Breast epithelium (tissue), 4 donors: ENCODE measurements around the gene FAM174C. TPM values are rescaled to one million over a fixed set of nuclear protein-coding genes. Genes with fewer than 3 reads are reported as not detected.
"Not testable (repeated sequence)": the region's sequence is repeated elsewhere in the genome, so short reads cannot be mapped to it uniquely, and the experiment has no call there.

Source experiments
- DNase-seq, 2 donors: peaks; one replicate each; pipeline ENCODE4 v3.0.0-alpha.2; 2019; ENCODE audit warnings: low spot score in 2 of 2
- H3K27ac ChIP-seq, 2 donors: fragments of 200-600 bp; sonication (generic) in 1 of 2; one replicate each; pipeline ENCODE4 v1.5.1; 2016 to 2019; ENCODE audit warnings: mild to moderate bottlenecking in 1 of 2
- H3K27me3 ChIP-seq, 2 donors: fragments of 200-600 bp; sonication (generic) in 1 of 2; one replicate each; pipeline versions ENCODE4 v1.5.1 to v1.6.0; 2017 to 2019; ENCODE audit warnings: control low read depth in 1 of 2, mild to moderate bottlenecking in 1 of 2
- H3K36me3 ChIP-seq: fragments of 200-600 bp; one replicate; pipeline ENCODE4 v1.5.1; 2019
- H3K4me1 ChIP-seq, 2 donors: fragments of 200-600 bp; sonication (generic); one replicate each; pipeline ENCODE4 v1.5.1; 2016 to 2019; ENCODE audit warnings: control low read depth in 1 of 2
- H3K4me3 ChIP-seq, 3 donors: fragments of 200-600 bp; sonication (generic); 1 replicate in 2 of 3; 2 replicates in 1 of 3; pipeline ENCODE4 v1.5.1; 2016 to 2019; ENCODE audit warnings: mild to moderate bottlenecking in 3 of 3, moderate library complexity in 2 of 3
- H3K9me3 ChIP-seq, 2 donors: fragments of 200-600 bp; sonication (generic) in 1 of 2; one replicate each; pipeline ENCODE4 v1.5.1; 2016 to 2019; ENCODE audit warnings: control low read depth in 1 of 2
- CTCF ChIP-seq, 3 donors: fragments of 450-650 bp; IDR thresholded peaks; one replicate each; pipeline ENCODE4 v1.5.1; 2016 to 2017; ENCODE audit warnings: antibody characterized with exemption in 3 of 3, mild to moderate bottlenecking in 3 of 3, moderate library complexity in 3 of 3
- POLR2A ChIP-seq: fragments of 450-650 bp; IDR thresholded peaks from one replicate; pipeline ENCODE4 v1.6.1; 2016; ENCODE audit warnings: antibody characterized with exemption, mild to moderate bottlenecking, moderate library complexity
- POLR2AphosphoS5 ChIP-seq, 3 donors: sonication (generic); formaldehyde crosslinking; IDR thresholded peaks; one replicate each; pipeline ENCODE4 v1.6.1; 2017; ENCODE audit warnings: antibody characterized with exemption in 3 of 3
- intact Hi-C: fragments of 100-400 bp; cut with DNase I; formaldehyde crosslinking; loops from one replicate; pipeline ENCODE4 v1.15.1; 2023; ENCODE audit warnings: low total_unique reads
- total RNA-seq, 3 donors: library from RNA; depleted of rRNA; stranded (reverse); fragments of >200 nt; gene quantifications; one replicate each; pipeline ENCODE4 v1.1.0, GENCODE V29; 2016

The FAM174C gene
- total RNA-seq, 3 donors from 2014 or later = 43.9 to 60.6 (median 53.1) TPM

GRCh38 chr19:1245494-1246264 is 29.7 kb upstream of the FAM174C start:
- intact Hi-C loops = loop anchor here (5.0 kb wide), 1 partner anchor 1537 kb away; the partner anchor contains the start of gene SGTA
- peak in 1 of 3 donors; percentile 45 for TF ChIP-seq POLR2AphosphoS5 (IDR thresholded peaks at IDR 0.05)
- no peak for TF ChIP-seq CTCF (IDR thresholded peaks at IDR 0.05)
- Histone ChIP-seq H3K27ac (peak overlapping the region; percentile 91 to 99), H3K27me3 (no peaks in the 10 kb centered on the region), H3K36me3 (no peaks in the 10 kb centered on the region), H3K4me1 (peaks cover 39 to 54% of the 10 kb centered on the region in 2 donors), H3K9me3 (no peaks in the 10 kb centered on the region), H3K4me3 (peak overlapping the region in 1 of 3 donors; percentile 58)
- no peak for DNase-seq

GRCh38 chr19:1246265-1247087 is 28.9 kb upstream of the FAM174C start:
- not testable (repeated sequence) for DNase-seq, H3K9me3 ChIP-seq, H3K4me3 ChIP-seq, H3K36me3 ChIP-seq, H3K27me3 ChIP-seq
- intact Hi-C loops = loop anchor here (5.0 kb wide), 1 partner anchor 1536 kb away; the partner anchor contains the start of gene SGTA
- peaks cover 32 to 49% of the 10 kb centered on the region in 2 donors for H3K4me1 ChIP-seq
- peak overlapping the region; percentile 91 to 99 for H3K27ac ChIP-seq

- H3K27me3 ChIP-seq = no peaks in the 10 kb centered on the region
- H3K4me3 ChIP-seq = peak overlapping the region; percentile 83 to 97 (median 94)
Measured at GRCh38 chr19:1247748-1248138, 27.6 kb upstream of the FAM174C start.

GRCh38 chr19:1248139-1248785 is 27.1 kb upstream of the FAM174C start, which contains the start of gene MIDN:
Gene MIDN (plus strand): TSS chr19:1248583. CDS start chr19:1250297, 1,714 bp downstream.
- Histone ChIP-seq H3K27me3 (no peaks in the 10 kb centered on the region), H3K4me1 (peaks cover 27 to 36% of the 10 kb centered on the region in 2 donors), H3K36me3 (no peaks in the 10 kb centered on the region), H3K4me3 (peak within 1 kb of the TSS; percentile 83 to 97 (median 94)), H3K27ac (peak within 1 kb of the TSS; percentile 99), H3K9me3 (no peaks in the 10 kb centered on the region)
- TF ChIP-seq POLR2AphosphoS5 (IDR thresholded peaks at IDR 0.05) (peak; percentile 71 to 89 (median 81)), POLR2A (peak; percentile 81), CTCF (IDR thresholded peaks at IDR 0.05) (no peak)
- intact Hi-C loops = loop anchor here (5.0 kb wide), 1 partner anchor 1534 kb away; the partner anchor contains the start of gene SGTA
- DNase-seq = peak; percentile 74 to 84

More at GRCh38 chr19:1247748-1248138, 27.6 kb upstream of the FAM174C start:
- Histone ChIP-seq H3K27ac (peak overlapping the region; percentile 99), H3K4me1 (peaks cover 27 to 40% of the 10 kb centered on the region in 2 donors), H3K36me3 (no peaks in the 10 kb centered on the region), H3K9me3 (no peaks in the 10 kb centered on the region)
- intact Hi-C loops = loop anchor here (5.0 kb wide), 1 partner anchor 1535 kb away; the partner anchor contains the start of gene SGTA
- no peak for DNase-seq
- TF ChIP-seq POLR2AphosphoS5 (IDR thresholded peaks at IDR 0.05) (peak in 1 of 3 donors; percentile 6), POLR2A (no peak)

GRCh38 chr19:1248786-1249297 is 26.5 kb upstream of the FAM174C start:
- TF ChIP-seq CTCF (IDR thresholded peaks at IDR 0.05) = peak; percentile 64 to 99 (median 73)
- TF ChIP-seq POLR2AphosphoS5 (IDR thresholded peaks at IDR 0.05) = no peak
- TF ChIP-seq POLR2A = no peak
- peak in 1 of 2 donors; percentile 68 for DNase-seq
- H3K9me3 ChIP-seq = no peaks in the 10 kb centered on the region
- H3K4me1 ChIP-seq = peaks cover 29 to 36% of the 10 kb centered on the region in 2 donors
- H3K27ac ChIP-seq = peak overlapping the region; percentile 99
- intact Hi-C loops = loop anchor here (5.0 kb wide), 1 partner anchor 1533 kb away; the partner anchor contains the start of gene SGTA
- peak overlapping the region; percentile 83 to 97 (median 94) for H3K4me3 ChIP-seq
- no peaks in the 10 kb centered on the region for H3K36me3 ChIP-seq
- H3K27me3 ChIP-seq = no peaks in the 10 kb centered on the region
